ENCODE results near the gene TOR4A. TPM values are rescaled to one million over a fixed set of nuclear protein-coding genes. Genes with fewer than 3 reads are reported as not detected.

TOR4A gene
- total and polyA plus RNA-seq, 9 of the 15 experiments (the other 6 are each of a cell fraction or from before 2014, with no cell fraction given), result 3.9 to 49.2 (median 8.8) TPM

DNA sequence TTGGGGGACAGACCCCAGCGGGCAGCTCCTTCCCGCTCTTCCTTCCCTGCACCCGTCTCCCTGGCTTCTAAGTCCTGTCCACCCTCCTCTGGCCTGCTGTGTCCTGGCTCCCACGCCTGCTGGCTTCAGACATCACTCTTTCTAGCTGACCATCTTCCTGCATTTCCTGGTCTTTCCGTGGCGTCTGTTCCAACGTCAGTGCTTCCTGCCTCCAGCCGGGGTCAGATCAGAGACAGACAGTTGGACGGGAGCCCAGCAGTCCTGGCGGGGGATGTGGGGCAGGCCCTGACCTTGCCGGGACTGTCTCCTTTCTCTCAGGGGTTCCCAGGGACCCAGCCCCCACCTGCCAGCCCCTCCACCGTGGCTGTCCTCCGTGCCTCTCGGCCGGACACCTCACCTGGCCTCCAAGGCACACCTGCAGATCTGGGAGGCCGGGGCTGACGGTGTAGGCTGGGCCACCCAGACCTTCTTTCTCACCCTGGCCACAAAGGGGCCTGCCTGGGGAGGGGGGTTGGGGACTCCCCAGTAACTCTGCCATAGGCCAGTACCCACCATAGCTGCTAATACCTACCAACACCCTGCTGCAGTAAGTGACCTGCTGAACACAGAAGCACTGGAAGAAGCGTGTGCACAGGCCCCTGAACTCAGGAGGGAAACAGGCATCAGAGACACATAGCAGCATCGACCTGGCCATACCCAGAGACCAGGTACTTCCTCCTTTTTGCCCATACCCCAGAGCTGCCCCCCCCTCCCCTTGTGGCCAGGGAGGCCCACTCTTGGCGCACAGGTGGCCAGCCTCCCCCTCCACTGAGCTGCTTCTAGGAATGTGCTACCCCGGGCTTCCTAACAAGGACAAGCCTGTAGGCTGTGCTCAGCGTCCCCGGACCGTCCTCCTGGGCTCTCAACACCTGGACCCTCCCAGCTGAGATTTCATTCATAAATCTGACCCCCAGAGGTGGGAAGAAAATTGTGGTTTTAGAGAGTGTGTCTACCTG, 19.4 kb downstream of the TOR4A start (continued):
- TF ChIP-seq, protein P1, sequence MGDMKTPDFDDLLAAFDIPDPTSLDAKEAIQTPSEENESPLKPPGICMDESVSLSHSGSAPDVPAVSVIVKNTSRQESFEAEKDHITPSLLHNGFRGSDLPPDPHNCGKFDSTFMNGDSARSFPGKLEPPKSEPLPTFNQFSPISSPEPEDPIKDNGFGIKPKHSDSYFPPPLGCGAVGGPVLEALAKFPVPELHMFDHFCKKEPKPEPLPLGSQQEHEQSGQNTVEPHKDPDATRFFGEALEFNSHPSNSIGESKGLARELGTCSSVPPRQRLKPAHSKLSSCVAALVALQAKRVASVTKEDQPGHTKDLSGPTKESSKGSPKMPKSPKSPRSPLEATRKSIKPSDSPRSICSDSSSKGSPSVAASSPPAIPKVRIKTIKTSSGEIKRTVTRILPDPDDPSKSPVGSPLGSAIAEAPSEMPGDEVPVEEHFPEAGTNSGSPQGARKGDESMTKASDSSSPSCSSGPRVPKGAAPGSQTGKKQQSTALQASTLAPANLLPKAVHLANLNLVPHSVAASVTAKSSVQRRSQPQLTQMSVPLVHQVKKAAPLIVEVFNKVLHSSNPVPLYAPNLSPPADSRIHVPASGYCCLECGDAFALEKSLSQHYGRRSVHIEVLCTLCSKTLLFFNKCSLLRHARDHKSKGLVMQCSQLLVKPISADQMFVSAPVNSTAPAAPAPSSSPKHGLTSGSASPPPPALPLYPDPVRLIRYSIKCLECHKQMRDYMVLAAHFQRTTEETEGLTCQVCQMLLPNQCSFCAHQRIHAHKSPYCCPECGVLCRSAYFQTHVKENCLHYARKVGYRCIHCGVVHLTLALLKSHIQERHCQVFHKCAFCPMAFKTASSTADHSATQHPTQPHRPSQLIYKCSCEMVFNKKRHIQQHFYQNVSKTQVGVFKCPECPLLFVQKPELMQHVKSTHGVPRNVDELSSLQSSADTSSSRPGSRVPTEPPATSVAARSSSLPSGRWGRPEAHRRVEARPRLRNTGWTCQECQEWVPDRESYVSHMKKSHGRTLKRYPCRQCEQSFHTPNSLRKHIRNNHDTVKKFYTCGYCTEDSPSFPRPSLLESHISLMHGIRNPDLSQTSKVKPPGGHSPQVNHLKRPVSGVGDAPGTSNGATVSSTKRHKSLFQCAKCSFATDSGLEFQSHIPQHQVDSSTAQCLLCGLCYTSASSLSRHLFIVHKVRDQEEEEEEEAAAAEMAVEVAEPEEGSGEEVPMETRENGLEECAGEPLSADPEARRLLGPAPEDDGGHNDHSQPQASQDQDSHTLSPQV (IDR thresholded peaks at IDR 0.05), result no peak
- TF ChIP-seq NRF1 (conservative IDR thresholded peaks at IDR 0.05 in 1 of 2, IDR thresholded peaks at IDR 0.05 in 1 of 2), result no peak
- TF ChIP-seq HEY1 (CRISPR knock-in tag; IDR thresholded peaks at IDR 0.05; ENCODE audit: borderline replicate concordance), result no peak
- TF ChIP-seq, protein P2, sequence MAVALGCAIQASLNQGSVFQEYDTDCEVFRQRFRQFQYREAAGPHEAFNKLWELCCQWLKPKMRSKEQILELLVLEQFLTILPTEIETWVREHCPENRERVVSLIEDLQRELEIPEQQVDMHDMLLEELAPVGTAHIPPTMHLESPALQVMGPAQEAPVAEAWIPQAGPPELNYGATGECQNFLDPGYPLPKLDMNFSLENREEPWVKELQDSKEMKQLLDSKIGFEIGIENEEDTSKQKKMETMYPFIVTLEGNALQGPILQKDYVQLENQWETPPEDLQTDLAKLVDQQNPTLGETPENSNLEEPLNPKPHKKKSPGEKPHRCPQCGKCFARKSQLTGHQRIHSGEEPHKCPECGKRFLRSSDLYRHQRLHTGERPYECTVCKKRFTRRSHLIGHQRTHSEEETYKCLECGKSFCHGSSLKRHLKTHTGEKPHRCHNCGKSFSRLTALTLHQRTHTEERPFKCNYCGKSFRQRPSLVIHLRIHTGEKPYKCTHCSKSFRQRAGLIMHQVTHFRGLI (CRISPR knock-in tag; IDR thresholded peaks at IDR 0.05), result no peak
- TF ChIP-seq TCF7L2 (IDR thresholded peaks at IDR 0.05; ENCODE audit: low read depth, low read length), result no peak
- TF ChIP-seq, protein P3, sequence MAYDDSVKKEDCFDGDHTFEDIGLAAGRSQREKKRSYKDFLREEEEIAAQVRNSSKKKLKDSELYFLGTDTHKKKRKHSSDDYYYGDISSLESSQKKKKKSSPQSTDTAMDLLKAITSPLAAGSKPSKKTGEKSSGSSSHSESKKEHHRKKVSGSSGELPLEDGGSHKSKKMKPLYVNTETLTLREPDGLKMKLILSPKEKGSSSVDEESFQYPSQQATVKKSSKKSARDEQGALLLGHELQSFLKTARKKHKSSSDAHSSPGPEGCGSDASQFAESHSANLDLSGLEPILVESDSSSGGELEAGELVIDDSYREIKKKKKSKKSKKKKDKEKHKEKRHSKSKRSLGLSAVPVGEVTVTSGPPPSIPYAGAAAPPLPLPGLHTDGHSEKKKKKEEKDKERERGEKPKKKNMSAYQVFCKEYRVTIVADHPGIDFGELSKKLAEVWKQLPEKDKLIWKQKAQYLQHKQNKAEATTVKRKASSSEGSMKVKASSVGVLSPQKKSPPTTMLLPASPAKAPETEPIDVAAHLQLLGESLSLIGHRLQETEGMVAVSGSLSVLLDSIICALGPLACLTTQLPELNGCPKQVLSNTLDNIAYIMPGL (CRISPR knock-in tag; IDR thresholded peaks at IDR 0.05), result no peak
- TF ChIP-seq, protein P4, sequence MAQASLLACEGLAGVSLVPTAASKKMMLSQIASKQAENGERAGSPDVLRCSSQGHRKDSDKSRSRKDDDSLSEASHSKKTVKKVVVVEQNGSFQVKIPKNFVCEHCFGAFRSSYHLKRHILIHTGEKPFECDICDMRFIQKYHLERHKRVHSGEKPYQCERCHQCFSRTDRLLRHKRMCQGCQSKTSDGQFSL (CRISPR knock-in tag; IDR thresholded peaks at IDR 0.05), result 0 out of 2 replicates have a peak, but pooled peaks have one; percentile 30
- TF ChIP-seq, protein P4 (tag; IDR thresholded peaks at IDR 0.05), result no peak
- TF ChIP-seq, protein P5, sequence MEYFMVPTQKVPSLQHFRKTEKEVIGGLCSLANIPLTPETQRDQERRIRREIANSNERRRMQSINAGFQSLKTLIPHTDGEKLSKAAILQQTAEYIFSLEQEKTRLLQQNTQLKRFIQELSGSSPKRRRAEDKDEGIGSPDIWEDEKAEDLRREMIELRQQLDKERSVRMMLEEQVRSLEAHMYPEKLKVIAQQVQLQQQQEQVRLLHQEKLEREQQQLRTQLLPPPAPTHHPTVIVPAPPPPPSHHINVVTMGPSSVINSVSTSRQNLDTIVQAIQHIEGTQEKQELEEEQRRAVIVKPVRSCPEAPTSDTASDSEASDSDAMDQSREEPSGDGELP (CRISPR knock-in tag; IDR thresholded peaks at IDR 0.05; ENCODE audit: borderline replicate concordance), result peak; percentile 13; the same call in 1 of the 2 replicates
- no peak for TF ChIP-seq DNMT1 (IDR thresholded peaks at IDR 0.05)
- no peak for TF ChIP-seq ARHGAP35 (IDR thresholded peaks at IDR 0.05; ENCODE audit: partially characterized antibody)
- no peak for TF ChIP-seq DACH1 (IDR thresholded peaks at IDR 0.05; ENCODE audit: partially characterized antibody)
- TF ChIP-seq RBM15 (IDR thresholded peaks at IDR 0.05; ENCODE audit: insufficient read depth, low read length), result no peak
- TF ChIP-seq ZFX (CRISPR knock-in tag; IDR thresholded peaks at IDR 0.05), result 0 out of 2 replicates have a peak, but pooled peaks have one; percentile 9
- TF ChIP-seq HIVEP1 (CRISPR knock-in tag; IDR thresholded peaks at IDR 0.05), result no peak
